HG03108 (cell line): Measurements from ENCODE around the gene STOML1.
A peak's percentile ranks its signal among the peaks of the same experiment; 100 is the strongest.

ENCODE experiments used
- ATAC-seq: cut with Tn5 transposase; IDR thresholded peaks from one replicate; pipeline ENCODE4 v1.9.1; 2021; ENCODE audit warnings: moderate library complexity; ENCODE audit not compliant: unreplicated experiment

Gene STOML1

GRCh38 chr15:74019734-74020133, 27.6 kb upstream of the STOML1 start:
- no peak for ATAC-seq

- no peak for ATAC-seq
These were observed 21.3 kb upstream of the STOML1 start for GRCh38 chr15:74013374-74013894.

- ATAC-seq: no peak
These were observed 19.5 kb upstream of the STOML1 start for GRCh38 chr15:74011610-74012009.

GRCh38 chr15:74010929-74011540, 18.9 kb upstream of the STOML1 start:
- no peak for ATAC-seq

GRCh38 chr15:74008901-74009300, 16.8 kb upstream of the STOML1 start:
- no peak for ATAC-seq

GRCh38 chr15:74007820-74008371, 15.8 kb upstream of the STOML1 start:
- peak; percentile 48 for ATAC-seq

GRCh38 chr15:74006774-74007639, 14.9 kb upstream of the STOML1 start:
- ATAC-seq: no peak

GRCh38 chr15:73997986-73998385, 5.9 kb upstream of the STOML1 start:
- no peak for ATAC-seq

GRCh38 chr15:73996939-73997338, 4.8 kb upstream of the STOML1 start:
- no peak for ATAC-seq

GRCh38 chr15:73996267-73996666, 4.2 kb upstream of the STOML1 start:
- no peak for ATAC-seq

DNA sequence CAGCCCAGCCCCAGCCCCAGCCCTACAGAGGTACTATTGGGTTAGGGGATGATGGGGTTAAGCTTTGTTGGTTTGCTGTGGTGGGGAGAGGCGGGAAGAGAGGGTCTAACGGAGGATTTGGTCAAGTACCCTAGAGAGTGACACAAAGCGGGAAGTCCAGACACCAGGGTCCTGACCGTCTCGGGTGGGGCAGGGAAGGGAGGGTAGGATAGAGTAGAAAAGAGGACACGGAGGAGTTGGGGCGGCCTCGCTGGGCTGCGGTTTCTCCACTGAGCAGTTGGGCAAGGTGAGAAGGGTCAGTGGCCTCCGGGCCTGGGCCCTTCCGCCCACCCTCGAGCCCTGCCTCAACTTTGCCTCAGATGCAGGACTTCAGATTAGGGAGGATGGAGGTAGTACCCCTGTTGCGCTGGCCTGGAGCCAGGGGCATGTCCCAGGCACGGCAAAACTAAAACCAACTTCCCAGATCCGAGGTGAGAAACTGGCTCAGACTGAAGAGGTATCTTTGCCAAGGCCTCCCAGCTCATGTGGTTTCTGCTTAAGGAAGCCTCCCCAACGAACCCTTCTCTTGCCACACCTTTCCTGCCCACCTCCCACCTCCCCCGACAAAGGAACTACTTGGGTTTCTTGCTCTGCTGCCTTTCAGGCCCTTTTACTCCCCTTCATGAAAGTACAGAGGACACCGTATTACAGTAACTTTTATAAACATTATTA, 3.0 kb upstream of the STOML1 start:
- no peak for ATAC-seq

GRCh38 chr15:73994413-73994883, 2.4 kb upstream of the STOML1 start, which contains the start of gene PML:
Gene PML, plus strand, starts transcription at chr15:73994716. Its CDS starts 97 bp downstream, at chr15:73994813.
- ATAC-seq: peak; percentile 67

- no peak for ATAC-seq
These were observed 1.3 kb upstream of the STOML1 start for GRCh38 chr15:73993211-73993994.

DNA sequence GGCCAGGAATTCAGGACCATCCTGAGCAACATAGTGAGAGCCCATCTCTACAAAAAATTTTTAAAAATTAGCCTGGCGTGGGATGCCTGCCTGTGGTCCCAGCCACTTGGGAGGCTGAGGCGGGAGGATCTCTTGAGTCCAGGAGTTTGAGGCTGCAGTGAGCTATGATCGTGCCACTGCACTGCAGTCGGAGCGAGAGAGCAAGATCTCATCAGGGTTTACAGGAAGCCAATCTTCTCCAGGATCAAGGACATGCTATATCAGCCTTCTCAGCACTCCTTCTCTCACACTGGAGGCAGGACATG, 451 bp upstream of the STOML1 start:
- ATAC-seq: no peak

DNA sequence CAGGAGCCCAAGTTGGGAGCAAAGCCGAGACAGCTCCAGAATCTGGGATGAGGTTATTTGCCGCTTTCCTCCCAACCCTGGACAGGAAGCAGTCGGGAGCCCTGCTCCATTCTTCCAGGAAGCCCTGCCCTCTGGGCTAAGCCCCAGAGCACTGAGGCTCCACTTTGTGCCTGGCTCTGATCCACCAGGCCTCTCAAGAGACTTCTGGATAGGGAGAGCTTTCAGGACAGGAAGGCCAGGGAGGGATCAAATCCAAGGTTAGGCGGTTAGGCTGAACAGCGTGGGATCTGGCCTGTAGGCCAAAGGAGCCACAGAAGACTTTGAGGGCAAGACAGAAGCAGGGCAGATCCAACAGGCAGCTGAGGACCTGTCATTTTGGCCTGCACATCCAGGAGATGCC, 835 bp downstream of the STOML1 start:
- no peak for ATAC-seq

DNA sequence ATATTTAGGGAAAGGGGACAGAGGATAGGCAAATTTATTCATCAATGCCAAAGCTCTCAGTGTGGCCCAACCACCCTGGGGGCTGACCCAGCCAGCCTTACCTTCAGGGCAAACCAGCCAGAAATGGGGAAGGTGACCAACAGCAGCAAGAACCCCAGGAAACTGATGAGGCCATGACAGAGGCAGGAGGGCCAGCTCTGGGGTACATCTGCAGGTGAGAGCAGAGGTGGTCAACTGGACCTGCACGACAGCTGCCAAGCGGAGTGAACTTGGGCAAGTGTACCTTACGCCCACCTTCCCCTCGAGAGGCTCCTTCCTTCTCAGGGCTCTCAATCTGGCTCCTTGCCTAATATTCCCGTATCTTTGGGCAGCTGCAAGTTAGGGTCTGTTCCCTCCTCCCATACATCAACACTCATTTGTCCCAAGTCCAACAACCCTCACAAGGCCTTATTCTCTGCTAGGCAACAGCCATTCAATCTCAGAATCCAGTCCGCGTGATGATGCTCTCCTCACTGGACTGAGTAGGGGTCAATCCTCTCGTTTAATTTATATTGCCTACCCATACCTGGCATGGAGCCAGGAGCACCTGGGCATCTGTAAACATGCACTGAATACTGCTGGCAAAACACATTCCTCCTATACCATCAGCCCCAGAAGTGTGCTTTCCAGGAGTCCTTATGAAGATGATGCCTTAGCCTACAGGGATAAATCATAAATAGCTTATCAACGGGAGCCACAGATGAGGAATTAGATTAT, 1.7 kb downstream of the STOML1 start:
- no peak for ATAC-seq

- no peak for ATAC-seq
These were observed 2.9 kb downstream of the STOML1 start for GRCh38 chr15:73989001-73989798.

- ATAC-seq: no peak
These were observed 3.6 kb downstream of the STOML1 start for GRCh38 chr15:73988445-73988969.
